Fibroblast of lung (primary cell): ENCODE measurements around the gene PYGO1. TPM values are rescaled to one million over a fixed set of nuclear protein-coding genes. Genes with fewer than 3 reads are reported as not detected.
"Not testable (repeated sequence)": the region's sequence is repeated elsewhere in the genome, so short reads cannot be mapped to it uniquely, and the experiment has no call there.

ENCODE experiments used
- DNase-seq, 2 donors: peaks; one replicate each; pipeline versions ENCODE4 v3.0.0 to v3.0.0-alpha.2; 2010; ENCODE audit warnings: low read depth in 2 of 2
- H2AFZ ChIP-seq: 2 replicates; pipeline ENCODE4 v1.5.1; 2012; ENCODE audit warnings: low read length, control low read depth, inconsistent platforms
- H3K27ac ChIP-seq: 2 replicates; pipeline ENCODE4 v1.5.1; 2011; ENCODE audit warnings: low read length, control low read depth; ENCODE audit not compliant: insufficient read depth
- H3K27me3 ChIP-seq: 2 replicates; pipeline ENCODE4 v1.5.1; 2011; ENCODE audit warnings: mild to moderate bottlenecking, low read length; ENCODE audit not compliant: control insufficient read depth, insufficient read depth
- H3K36me3 ChIP-seq: 2 replicates; pipeline ENCODE4 v1.5.1; 2011; ENCODE audit warnings: low read length; ENCODE audit not compliant: control insufficient read depth, insufficient read depth
- H3K4me1 ChIP-seq: 2 replicates; pipeline ENCODE4 v1.5.1; 2011; ENCODE audit warnings: low read length; ENCODE audit not compliant: control insufficient read depth, insufficient read depth; ENCODE audit errors: extremely low read depth
- H3K4me2 ChIP-seq: 2 replicates; pipeline ENCODE4 v1.5.1; 2011; ENCODE audit warnings: low read length, control low read depth; ENCODE audit not compliant: insufficient read depth; ENCODE audit errors: extremely low read depth
- H3K4me3 ChIP-seq, 4 experiments: fragments of 200-600 bp in 1 of 4; sonication (generic) in 1 of 4; replicated peaks in 1 of 4; 2 replicates each; pipeline ENCODE4 v1.5.1; 2011 to 2016; ENCODE audit warnings: low read length in 4 of 4, low read depth in 3 of 4, mild to moderate bottlenecking in 3 of 4, control low read depth in 2 of 4, inconsistent platforms in 1 of 4, mixed read lengths in 1 of 4; ENCODE audit not compliant: insufficient read depth in 1 of 4; ENCODE audit errors: control extremely low read depth in 1 of 4
- H3K79me2 ChIP-seq: 2 replicates; pipeline ENCODE4 v1.5.1; 2012; ENCODE audit warnings: mild to moderate bottlenecking, low read length, inconsistent platforms; ENCODE audit not compliant: control insufficient read depth, insufficient read depth
- H3K9ac ChIP-seq: 2 replicates; pipeline ENCODE4 v1.5.1; 2011; ENCODE audit warnings: mild to moderate bottlenecking, low read length, control low read depth; ENCODE audit not compliant: insufficient read depth
- H3K9me3 ChIP-seq: 2 replicates; pipeline ENCODE4 v1.5.1; 2012; ENCODE audit warnings: low read depth, low read length; ENCODE audit not compliant: control insufficient read depth, insufficient read depth
- H4K20me1 ChIP-seq: 2 replicates; pipeline ENCODE4 v1.5.1; 2011; ENCODE audit warnings: low read length; ENCODE audit not compliant: control insufficient read depth, insufficient read depth; ENCODE audit errors: extremely low read depth
- EZH2 ChIP-seq: IDR thresholded peaks from 2 replicates; pipeline ENCODE4 v1.5.1; 2012; ENCODE audit warnings: low read length, control low read depth, mild to moderate bottlenecking; ENCODE audit errors: missing control alignments
- polyA plus RNA-seq, 2 donors: library from polyadenylated mRNA; depleted of rRNA in 1 of 2; stranded (reverse) in 1 of 2; unstranded in 1 of 2; fragments of >200 nt; gene quantifications; 2 replicates each; pipeline ENCODE4 v1.2.1, GENCODE V29; 2011 to 2012; ENCODE audit warnings: missing spikeins in 1 of 2
- total RNA-seq: library from RNA; depleted of rRNA; stranded (reverse); fragments of >200 nt; gene quantifications from 2 replicates; pipeline ENCODE4 v1.2.1, GENCODE V29; 2014
- TF ChIP-seq, protein P1 (sequence below), 2 donors: IDR thresholded peaks in 1 of 2; conservative IDR thresholded peaks in 1 of 2; 1 replicate in 1 of 2; 2 replicates in 1 of 2; pipeline ENCODE4 v1.5.1; 2011 to 2012; ENCODE audit warnings: low read length in 2 of 2, control low read depth in 1 of 2, inconsistent platforms in 1 of 2, low read depth in 1 of 2, mild to moderate bottlenecking in 1 of 2

Gene PYGO1
- total and polyA plus RNA-seq, 2 donors (not counting 1 experiment from before 2014, with no cell fraction given), result 10.1 to 11.3 TPM

DNA sequence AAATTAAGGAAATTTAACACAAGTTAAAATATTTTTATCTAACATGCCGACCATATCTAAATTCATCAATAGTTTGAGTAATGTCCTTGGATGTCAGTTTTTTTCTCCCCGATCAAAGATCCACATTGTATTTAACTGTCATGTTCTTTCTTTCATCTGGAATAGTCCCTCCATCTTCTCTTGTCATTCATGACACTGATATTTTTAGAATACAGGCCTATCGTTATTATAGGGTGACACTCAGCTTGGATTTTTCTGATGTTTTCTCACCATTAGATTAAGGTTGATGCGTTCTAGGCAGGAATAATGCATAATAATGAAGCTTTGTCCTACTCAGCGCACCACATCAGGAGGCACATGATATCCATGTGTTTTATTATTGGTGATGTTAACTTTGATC is 13.2 kb upstream of the PYGO1 start:
- H3K79me2 ChIP-seq, result no peaks in the 10 kb centered on the region
- no peak for TF ChIP-seq EZH2
- TF ChIP-seq, protein P1, sequence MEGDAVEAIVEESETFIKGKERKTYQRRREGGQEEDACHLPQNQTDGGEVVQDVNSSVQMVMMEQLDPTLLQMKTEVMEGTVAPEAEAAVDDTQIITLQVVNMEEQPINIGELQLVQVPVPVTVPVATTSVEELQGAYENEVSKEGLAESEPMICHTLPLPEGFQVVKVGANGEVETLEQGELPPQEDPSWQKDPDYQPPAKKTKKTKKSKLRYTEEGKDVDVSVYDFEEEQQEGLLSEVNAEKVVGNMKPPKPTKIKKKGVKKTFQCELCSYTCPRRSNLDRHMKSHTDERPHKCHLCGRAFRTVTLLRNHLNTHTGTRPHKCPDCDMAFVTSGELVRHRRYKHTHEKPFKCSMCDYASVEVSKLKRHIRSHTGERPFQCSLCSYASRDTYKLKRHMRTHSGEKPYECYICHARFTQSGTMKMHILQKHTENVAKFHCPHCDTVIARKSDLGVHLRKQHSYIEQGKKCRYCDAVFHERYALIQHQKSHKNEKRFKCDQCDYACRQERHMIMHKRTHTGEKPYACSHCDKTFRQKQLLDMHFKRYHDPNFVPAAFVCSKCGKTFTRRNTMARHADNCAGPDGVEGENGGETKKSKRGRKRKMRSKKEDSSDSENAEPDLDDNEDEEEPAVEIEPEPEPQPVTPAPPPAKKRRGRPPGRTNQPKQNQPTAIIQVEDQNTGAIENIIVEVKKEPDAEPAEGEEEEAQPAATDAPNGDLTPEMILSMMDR (conservative IDR thresholded peaks at IDR 0.05 in 1 of 2, IDR thresholded peaks at IDR 0.05 in 1 of 2; ENCODE audit: low read depth in 1 of 2, low read length in 2 of 2), result no peak
- no peaks in the 10 kb centered on the region for H3K27me3 ChIP-seq

DNA sequence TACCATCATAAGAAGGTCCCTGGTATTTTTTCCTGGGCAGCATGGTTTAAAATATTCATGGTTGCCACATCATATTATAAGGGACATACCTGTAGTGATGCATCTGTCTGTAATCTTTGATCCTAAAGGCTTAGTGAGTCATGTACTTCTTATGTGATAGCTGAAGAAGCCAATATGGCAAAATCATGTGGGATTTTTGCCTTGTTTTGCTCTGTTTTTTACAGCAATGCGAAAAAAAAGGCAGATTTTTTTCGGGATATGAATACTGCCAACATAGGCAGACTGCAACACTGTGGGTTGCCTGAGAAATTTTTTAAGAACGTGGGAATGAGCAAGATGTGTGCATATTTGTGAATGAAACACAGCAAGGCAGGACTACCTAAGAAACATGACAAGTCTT is 11.3 kb upstream of the PYGO1 start:
- H3K4me2 ChIP-seq, result no peak overlapping the region
- DNase-seq, result no peak
- H4K20me1 ChIP-seq, result no peaks in the 10 kb centered on the region
- H3K27me3 ChIP-seq, result no peaks in the 10 kb centered on the region
- H3K27ac ChIP-seq, result no peak overlapping the region
- H3K4me3 ChIP-seq, result no peak overlapping the region
- no peak for TF ChIP-seq EZH2
- TF ChIP-seq, protein P1 (conservative IDR thresholded peaks at IDR 0.05 in 1 of 2, IDR thresholded peaks at IDR 0.05 in 1 of 2; ENCODE audit: low read depth in 1 of 2, low read length in 2 of 2), result no peak
- no peak overlapping the region for H3K9ac ChIP-seq
- no peak overlapping the region for H2AFZ ChIP-seq
- H3K79me2 ChIP-seq, result no peaks in the 10 kb centered on the region
- H3K36me3 ChIP-seq, result no peaks in the 10 kb centered on the region
- no peaks in the 10 kb centered on the region for H3K4me1 ChIP-seq
- no peaks in the 10 kb centered on the region for H3K9me3 ChIP-seq

More for the DNA sequence above, 13.2 kb upstream of the PYGO1 start:
- no peak overlapping the region for H3K27ac ChIP-seq
- no peak overlapping the region for H3K4me3 ChIP-seq
- no peak overlapping the region for H3K9ac ChIP-seq
- no peak overlapping the region for H3K4me2 ChIP-seq
- no peak overlapping the region for H2AFZ ChIP-seq
- H3K9me3 ChIP-seq, result no peaks in the 10 kb centered on the region
- no peaks in the 10 kb centered on the region for H3K36me3 ChIP-seq
- DNase-seq, result no peak
- H3K4me1 ChIP-seq, result no peaks in the 10 kb centered on the region
- H4K20me1 ChIP-seq, result no peaks in the 10 kb centered on the region

GRCh38 chr15:55593019-55593418 is 4.9 kb upstream of the PYGO1 start:
- H3K4me3 ChIP-seq, DNase-seq, H3K9ac ChIP-seq, H3K27ac ChIP-seq, H2AFZ ChIP-seq, H3K4me1 ChIP-seq, H3K9me3 ChIP-seq, H3K79me2 ChIP-seq, H3K27me3 ChIP-seq, H3K36me3 ChIP-seq, H4K20me1 ChIP-seq, H3K4me2 ChIP-seq: not testable (repeated sequence)
